Effector CD8-positive, alpha-beta T cell (primary cell): ENCODE measurements around the gene HOXA2.
A peak's percentile ranks its signal among the peaks of the same experiment; 100 is the strongest.

Experiments used
- DNase-seq: peaks from one replicate; lab custom pipeline; 2025; lab: John Stamatoyannopoulos, UW
- total RNA-seq, 4 experiments: gene quantifications; one replicate each; lab custom pipeline; 2026; lab: John Stamatoyannopoulos, UW

Gene HOXA2
- 0 to 0.18 (median 0) reads per million in 4 experiments for total RNA-seq

- DNase-seq, result no peak
Measured at GRCh38 chr7:27102581-27103442, at the start of gene HOXA2. TSS of gene HOXA2 (minus strand) at chr7:27102683. CDS start at chr7:27102500, 183 bp downstream.

DNA sequence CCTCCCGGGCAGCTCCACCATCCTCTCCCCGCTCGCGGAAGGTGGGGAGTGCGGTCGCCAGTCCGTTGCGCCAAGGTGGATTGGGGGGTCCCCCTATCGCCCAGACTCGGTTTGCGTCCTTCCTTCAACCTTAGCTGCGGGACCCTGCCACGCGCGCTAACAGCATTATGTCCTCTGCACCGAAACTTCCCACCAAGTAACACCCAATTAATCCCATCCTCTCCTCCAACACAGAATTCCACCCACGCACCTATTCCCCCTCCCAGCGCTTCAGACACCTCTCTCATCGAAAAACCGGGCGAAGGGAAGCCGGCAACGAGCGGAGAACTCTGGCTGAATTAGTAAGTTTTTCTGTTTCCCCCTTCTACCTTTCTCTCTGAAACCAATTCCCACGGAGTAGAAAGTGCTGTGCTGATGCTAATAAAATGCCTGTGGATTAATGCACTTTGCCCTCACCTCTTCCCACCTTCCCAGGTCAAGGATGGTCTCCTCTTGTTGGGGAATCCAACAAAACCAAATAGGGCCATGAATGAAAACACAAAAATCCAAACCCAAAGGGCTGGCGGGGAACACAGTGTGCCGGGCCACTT is 49.0 kb upstream of the HOXA2 start:
- no peak for DNase-seq

DNA sequence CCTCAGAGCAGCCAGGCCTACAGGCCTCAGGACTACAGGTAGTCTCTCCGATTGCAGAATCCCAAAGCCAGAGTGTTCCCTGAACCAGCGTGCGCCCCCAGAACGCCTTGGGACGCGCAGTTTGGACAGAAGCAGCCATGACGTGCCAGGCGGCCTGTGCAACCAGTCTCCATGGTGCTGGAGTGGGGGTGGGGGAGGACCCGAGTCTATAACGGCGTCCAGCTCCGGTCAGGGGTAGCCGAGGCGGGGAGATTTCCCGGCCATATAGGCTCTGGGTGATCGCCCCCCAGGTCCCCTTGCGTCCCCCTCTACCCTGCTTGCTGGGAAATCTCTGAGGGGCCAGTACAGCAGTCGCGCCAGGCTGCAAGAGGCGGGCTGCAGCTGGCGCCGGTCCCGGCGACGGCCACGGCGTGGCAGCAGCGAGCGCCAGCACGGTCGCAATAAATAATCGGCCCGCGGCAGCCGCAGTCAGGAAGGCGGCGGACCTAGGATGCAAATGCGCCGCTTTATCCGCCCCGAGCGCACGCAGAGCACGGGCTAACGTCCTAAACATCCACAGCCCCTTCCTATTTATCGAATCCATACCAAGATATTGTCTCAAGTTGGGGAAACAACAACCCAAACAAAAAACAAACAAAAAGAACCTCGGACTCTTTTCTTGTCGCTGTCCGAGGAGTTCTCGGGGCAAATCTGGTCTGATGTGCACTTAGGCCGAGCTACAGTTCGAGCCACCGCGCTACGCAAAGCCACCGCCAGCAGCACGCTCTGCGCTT is 48.3 kb upstream of the HOXA2 start:
- peak; percentile 34 for DNase-seq

GRCh38 chr7:27149842-27150567 is 47.5 kb upstream of the HOXA2 start:
- DNase-seq, result no peak

DNA sequence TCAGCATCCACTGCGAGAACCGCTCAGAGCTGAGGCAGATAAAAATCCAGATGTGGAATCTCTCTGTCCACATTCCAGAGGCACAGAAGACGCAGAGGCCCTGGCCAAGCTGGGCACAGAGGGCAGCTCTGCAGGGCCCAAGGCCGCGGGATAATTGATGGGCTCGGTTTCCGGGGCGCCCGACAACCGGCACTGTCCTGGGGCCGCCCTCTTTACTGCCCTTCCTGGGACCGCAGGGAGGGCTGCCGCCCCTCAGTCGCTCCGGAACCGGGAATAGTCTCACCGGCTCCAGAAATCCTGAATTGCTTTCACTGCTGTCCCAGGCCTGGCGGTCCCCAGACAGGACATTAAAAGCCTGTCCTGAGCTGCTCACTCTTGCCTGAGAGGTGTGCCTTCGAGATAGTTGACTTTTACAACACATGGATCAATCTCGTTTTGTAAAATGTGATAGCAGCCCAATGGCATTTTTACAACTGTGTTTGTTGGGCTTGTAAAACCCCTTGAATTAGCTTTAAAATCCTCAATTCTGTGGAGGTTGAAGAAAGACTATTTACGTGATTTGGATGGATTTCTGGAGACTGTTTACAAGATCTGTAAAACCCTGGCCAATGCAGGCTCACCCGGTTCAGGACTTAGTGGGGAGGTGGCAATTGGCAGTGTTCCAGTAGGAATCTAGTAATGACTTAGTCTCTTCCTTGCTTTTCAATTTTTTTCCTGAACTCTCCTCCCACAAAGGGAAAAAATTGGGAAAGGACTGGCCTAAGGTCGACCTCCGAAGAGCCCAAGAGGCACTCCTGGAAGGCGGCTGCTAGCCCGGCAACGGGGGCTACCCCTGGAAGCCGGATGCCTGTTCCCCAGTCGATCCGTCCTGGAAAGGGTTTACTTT is 46.5 kb upstream of the HOXA2 start:
- DNase-seq, result no peak

- DNase-seq, result no peak
Measured at GRCh38 chr7:27148031-27148755, 45.7 kb upstream of the HOXA2 start.

GRCh38 chr7:27147199-27148030 is 44.9 kb upstream of the HOXA2 start, which contains the start of gene HOXA6:
TSS of gene HOXA6 (minus strand) at chr7:27147774. CDS start at chr7:27147749, 25 bp downstream.
- no peak for DNase-seq

- DNase-seq, result no peak
Measured at GRCh38 chr7:27146491-27147198, 44.2 kb upstream of the HOXA2 start.

DNA sequence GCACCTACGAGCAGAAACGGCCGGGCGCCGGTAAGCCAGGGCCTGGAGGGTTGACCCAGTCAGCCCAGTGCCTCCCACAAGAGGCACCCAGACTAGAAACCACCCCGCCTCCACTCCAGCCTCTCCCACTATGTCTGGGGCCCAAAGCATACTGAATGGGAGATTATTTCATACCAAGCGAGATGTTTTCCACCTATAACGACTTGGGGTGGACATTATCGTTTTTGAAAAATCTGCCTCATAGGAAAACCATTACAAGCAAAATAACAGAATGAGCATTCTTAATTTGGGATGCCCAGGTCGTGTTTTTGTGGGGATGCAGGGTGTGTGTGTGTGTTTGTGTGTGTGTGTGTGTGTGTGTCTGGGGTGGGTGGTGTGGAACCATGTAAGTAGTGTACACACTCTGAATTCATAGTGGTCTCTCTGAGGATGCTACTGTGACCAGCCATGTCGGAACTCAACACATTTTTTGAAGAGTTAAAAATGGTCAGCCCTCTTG is 43.5 kb upstream of the HOXA2 start:
- DNase-seq, result no peak

DNA sequence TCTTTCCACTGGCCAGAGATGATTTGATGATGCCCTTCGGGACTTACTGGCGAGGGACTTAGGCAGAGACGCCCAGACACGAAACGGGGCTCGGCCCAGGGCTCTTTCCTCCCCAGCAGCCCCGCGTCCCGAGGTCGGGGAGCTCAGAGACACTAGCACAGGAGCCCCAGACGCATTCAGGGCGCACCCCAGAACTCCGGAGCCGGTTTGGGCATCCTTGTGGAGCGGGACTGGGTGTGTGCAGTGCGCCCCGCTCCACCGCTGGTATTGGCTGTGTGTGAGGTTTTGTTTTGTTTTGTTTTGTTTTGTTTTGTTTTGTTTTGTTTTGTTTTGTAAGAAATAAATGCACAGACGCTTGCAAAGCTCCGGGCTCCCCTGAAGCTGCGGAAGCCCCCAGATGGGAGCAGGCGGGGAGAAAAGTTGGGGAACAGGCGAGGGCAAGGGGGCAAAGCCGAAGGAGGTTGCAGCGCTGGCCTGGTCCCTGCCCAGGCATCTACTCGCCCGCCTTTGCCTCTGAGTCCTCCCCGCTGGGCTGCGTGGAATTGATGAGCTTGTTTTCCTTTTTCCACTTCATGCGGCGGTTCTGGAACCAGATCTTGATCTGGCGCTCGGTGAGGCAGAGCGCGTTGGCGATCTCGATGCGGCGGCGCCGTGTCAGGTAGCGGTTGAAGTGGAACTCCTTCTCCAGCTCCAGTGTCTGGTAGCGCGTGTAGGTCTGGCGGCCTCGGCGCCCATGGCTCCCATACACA is 42.9 kb upstream of the HOXA2 start:
- no peak for DNase-seq

DNA sequence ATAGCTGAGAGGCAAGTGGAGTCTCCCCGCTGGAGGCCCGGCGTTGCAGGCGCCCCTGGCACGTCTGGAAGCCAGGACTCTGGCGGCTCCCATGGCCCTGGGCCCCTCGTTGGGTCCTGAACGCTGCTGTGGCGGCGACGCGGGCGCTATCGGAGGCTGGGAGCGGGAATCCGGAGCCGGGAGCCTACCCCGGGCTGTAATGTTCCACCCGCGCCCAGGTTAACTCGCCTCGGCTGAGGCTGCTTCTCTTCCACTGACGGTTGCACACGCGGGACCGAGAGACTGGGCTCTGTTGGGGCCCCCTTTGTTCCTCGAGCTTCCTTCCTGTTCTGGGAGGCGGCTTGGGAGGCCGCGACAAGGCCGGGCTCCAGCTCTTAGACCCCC is 42.3 kb upstream of the HOXA2 start:
- DNase-seq, result no peak

- DNase-seq, result no peak
Measured at GRCh38 chr7:27143950-27144780, 41.7 kb upstream of the HOXA2 start.

GRCh38 chr7:27143023-27143949 is 40.8 kb upstream of the HOXA2 start, which contains the start of gene HOXA5:
TSS of gene HOXA5 (minus strand) at chr7:27143681. CDS start at chr7:27143607, 74 bp downstream.
- no peak for DNase-seq

- DNase-seq, result no peak
Measured at GRCh38 chr7:27142580-27143022, 40.1 kb upstream of the HOXA2 start.

DNA sequence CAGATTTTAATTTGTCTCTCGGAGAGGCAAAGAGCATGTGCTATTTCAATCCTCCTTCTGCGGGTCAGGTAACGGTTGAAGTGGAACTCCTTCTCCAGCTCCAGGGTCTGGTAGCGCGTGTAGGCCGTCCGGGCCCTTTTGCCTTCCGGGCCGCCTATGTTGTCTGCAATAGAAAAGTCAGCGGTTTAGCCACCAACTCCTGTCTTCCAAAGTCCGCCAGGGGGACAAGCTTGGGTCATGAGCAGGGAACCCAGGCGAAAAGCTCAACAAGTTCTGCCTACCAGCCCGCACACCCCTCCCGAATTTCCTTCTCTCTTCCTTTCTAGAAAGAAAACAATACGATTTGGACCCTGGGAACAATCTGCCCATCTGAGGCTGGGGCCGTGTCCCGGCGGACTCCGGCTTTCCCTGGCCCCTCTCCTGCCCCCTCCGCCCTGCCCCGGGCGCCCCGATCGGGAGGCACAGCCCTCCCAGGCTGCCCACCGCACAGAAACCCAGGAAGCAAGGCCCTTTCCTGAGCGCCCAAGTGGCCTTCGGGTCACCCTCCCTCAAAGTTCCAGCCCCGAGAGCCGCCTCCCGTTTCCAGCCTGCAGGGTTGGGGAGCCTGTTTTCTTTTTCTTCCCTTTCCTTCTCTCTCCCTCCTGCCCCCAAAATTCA is 39.6 kb upstream of the HOXA2 start:
- DNase-seq, result no peak
